Glutamatergic neuron (in vitro differentiated cells): ENCODE measurements around the gene UGT1A4. TPM values are rescaled to one million over a fixed set of nuclear protein-coding genes. Genes with fewer than 3 reads are reported as not detected.
"Not testable (repeated sequence)": the region's sequence is repeated elsewhere in the genome, so short reads cannot be mapped to it uniquely, and the experiment has no call there.

Source experiments
- DNase-seq: peaks from one replicate; pipeline ENCODE4 v3.0.0; 2022
- H3K27ac Mint-ChIP-seq: one replicate; pipeline ENCODE4 v1.8.0; 2020; ENCODE audit warnings: mild to moderate bottlenecking, mixed read lengths, inconsistent platforms; ENCODE audit not compliant: unreplicated experiment
- H3K27me3 Mint-ChIP-seq: one replicate; pipeline ENCODE4 v1.8.0; 2020; ENCODE audit warnings: mild to moderate bottlenecking, moderate library complexity, mixed read lengths, inconsistent platforms; ENCODE audit not compliant: unreplicated experiment
- H3K36me3 Mint-ChIP-seq: one replicate; pipeline ENCODE4 v1.8.0; 2020; ENCODE audit warnings: mild to moderate bottlenecking, mixed read lengths, inconsistent platforms; ENCODE audit not compliant: unreplicated experiment
- H3K4me1 Mint-ChIP-seq: one replicate; pipeline ENCODE4 v1.8.0; 2020; ENCODE audit warnings: mild to moderate bottlenecking, low read depth, mixed read lengths, inconsistent platforms; ENCODE audit not compliant: unreplicated experiment
- H3K4me3 Mint-ChIP-seq: one replicate; pipeline ENCODE4 v1.8.0; 2020; ENCODE audit warnings: mild to moderate bottlenecking, mixed read lengths, inconsistent platforms; ENCODE audit not compliant: unreplicated experiment
- H3K9me3 Mint-ChIP-seq: one replicate; pipeline ENCODE4 v1.8.0; 2020; ENCODE audit warnings: mild to moderate bottlenecking, moderate library complexity, mixed read lengths, inconsistent platforms; ENCODE audit not compliant: unreplicated experiment
- CTCF ChIP-seq: fragments of 200-600 bp; sonication (generic); IDR thresholded peaks from one replicate; pipeline ENCODE4 v1.5.0; 2021; ENCODE audit not compliant: partially characterized antibody, unreplicated experiment
- total RNA-seq: library from RNA; stranded (reverse); fragmentation: NEBNext Ultra II Directional; extraction: Animal tissue kit (Norgen Biotek cat#: 25700); gene quantifications from one replicate; pipeline ENCODE4 v1.2.1, GENCODE V29; 2021; ENCODE audit not compliant: unreplicated experiment

The UGT1A4 gene
- total RNA-seq, 1 donor from 2014 or later = not detected

- Mint-ChIP-seq H3K27me3 (peaks cover 4% of the 10 kb centered on the region), H3K9me3 (peaks cover 7% of the 10 kb centered on the region), H3K36me3 (peaks cover 15% of the 10 kb centered on the region), H3K4me3 (no peak overlapping the region), H3K27ac (no peak overlapping the region), H3K4me1 (no peaks in the 10 kb centered on the region)
- no peak for DNase-seq
- TF ChIP-seq CTCF = no peak
Observed at GRCh38 chr2:233747283-233747544, 28.7 kb downstream of the UGT1A4 start.

- not testable (repeated sequence) for H3K9me3 Mint-ChIP-seq, H3K27ac Mint-ChIP-seq, DNase-seq, H3K27me3 Mint-ChIP-seq, H3K4me1 Mint-ChIP-seq, H3K4me3 Mint-ChIP-seq
- peaks cover 15% of the 10 kb centered on the region for H3K36me3 Mint-ChIP-seq
Observed at GRCh38 chr2:233750689-233751088, 32.2 kb downstream of the UGT1A4 start.

GRCh38 chr2:233751212-233752009, 32.9 kb downstream of the UGT1A4 start:
- not testable (repeated sequence) for H3K27me3 Mint-ChIP-seq

GRCh38 chr2:233754872-233755611, 36.5 kb downstream of the UGT1A4 start:
- no peaks in the 10 kb centered on the region for H3K4me1 Mint-ChIP-seq
- H3K27ac Mint-ChIP-seq = no peak overlapping the region

More at GRCh38 chr2:233751212-233752009, 32.9 kb downstream of the UGT1A4 start:
- H3K4me1 Mint-ChIP-seq, H3K27ac Mint-ChIP-seq, DNase-seq, H3K4me3 Mint-ChIP-seq, H3K9me3 Mint-ChIP-seq: not testable (repeated sequence)
- H3K36me3 Mint-ChIP-seq = peaks cover 15% of the 10 kb centered on the region

GRCh38 chr2:233756429-233757081, 38.0 kb downstream of the UGT1A4 start:
- Mint-ChIP-seq H3K27ac (no peak overlapping the region), H3K36me3 (peaks cover 2% of the 10 kb centered on the region), H3K4me1 (no peaks in the 10 kb centered on the region), H3K27me3 (peaks cover 3% of the 10 kb centered on the region), H3K4me3 (no peak overlapping the region), H3K9me3 (no peaks in the 10 kb centered on the region)
- no peak for DNase-seq
- TF ChIP-seq CTCF = no peak

More at GRCh38 chr2:233754872-233755611, 36.5 kb downstream of the UGT1A4 start:
- Mint-ChIP-seq H3K36me3 (peaks cover 8% of the 10 kb centered on the region), H3K4me3 (no peak overlapping the region), H3K27me3 (peaks cover 2% of the 10 kb centered on the region), H3K9me3 (peaks cover 2% of the 10 kb centered on the region)
- TF ChIP-seq CTCF = no peak
- no peak for DNase-seq
